HEK293 (cell line): ENCODE results near the gene TANC1.

ENCODE experiments used
- CTCF ChIA-PET: fragments of 350-600 bp; formaldehyde crosslinking; extraction: SDS; loops from one replicate; lab custom pipeline; 2021; ENCODE audit warnings: antibody characterized with exemption; lab: Yijun Ruan, JAX
- POLR2A ChIA-PET: fragments of 300-600 bp; formaldehyde crosslinking; extraction: SDS; loops from one replicate; lab custom pipeline; 2020; ENCODE audit warnings: antibody characterized with exemption, inconsistent platforms; lab: Yijun Ruan, JAX
- H3K27ac ChIP-seq: fragments of 200-500 bp; sonication (Bioruptor generic); 2 replicates; pipeline ENCODE4 v1.5.1; 2014; ENCODE audit warnings: low read depth, low read length, control low read depth, inconsistent platforms; ENCODE audit errors: extremely low read depth
- H3K36me3 ChIP-seq, 2 experiments: fragments of 200-500 bp in 1 of 2; sonication (Bioruptor generic) in 1 of 2; 1 replicate in 1 of 2; 2 replicates in 1 of 2; pipeline ENCODE4 v1.5.1; 2014 to 2017; ENCODE audit warnings: inconsistent platforms in 2 of 2, low read length in 2 of 2; ENCODE audit not compliant: control insufficient read depth in 2 of 2, insufficient read depth in 1 of 2
- H3K4me1 ChIP-seq: fragments of 200-500 bp; sonication (Bioruptor generic); 2 replicates; pipeline ENCODE4 v1.5.1; 2014; ENCODE audit warnings: mild to moderate bottlenecking, low read length, inconsistent platforms; ENCODE audit not compliant: control insufficient read depth, insufficient read depth
- H3K4me3 ChIP-seq: 2 replicates; pipeline ENCODE4 v1.5.1; 2011; ENCODE audit warnings: low read depth, mild to moderate bottlenecking, control low read depth, low read length, moderate library complexity
- H3K9me3 ChIP-seq: fragments of 200-500 bp; sonication (Bioruptor generic); 2 replicates; pipeline ENCODE4 v1.5.1; 2014; ENCODE audit warnings: low read depth, low read length, inconsistent platforms; ENCODE audit not compliant: control insufficient read depth, insufficient read depth
- HOXA7 ChIP-seq: sonication (generic); formaldehyde crosslinking; IDR thresholded peaks from 2 replicates; pipeline ENCODE4 v1.8.1; 2022; ENCODE audit warnings: missing genetic modification reagents, borderline replicate concordance
- KLF7 ChIP-seq: fragments of 450-650 bp; formaldehyde crosslinking; IDR thresholded peaks from 2 replicates; pipeline ENCODE4 v1.5.1; 2016; ENCODE audit warnings: missing biosample characterization, missing genetic modification characterization, borderline replicate concordance
- WT1 ChIP-seq: fragments of 450-650 bp; formaldehyde crosslinking; IDR thresholded peaks from 2 replicates; pipeline ENCODE4 v1.5.1; 2016; ENCODE audit warnings: missing biosample characterization, missing genetic modification characterization
- ZFHX2 ChIP-seq: fragments of 450-650 bp; formaldehyde crosslinking; conservative IDR thresholded peaks from 2 replicates; pipeline ENCODE4 v1.5.1; 2016; ENCODE audit warnings: missing biosample characterization, missing genetic modification characterization
- ZIC2 ChIP-seq: fragments of 450-650 bp; formaldehyde crosslinking; IDR thresholded peaks from 2 replicates; pipeline ENCODE4 v1.5.1; 2016; ENCODE audit warnings: missing biosample characterization, missing genetic modification characterization
- ZNF23 ChIP-seq: fragments of 450-650 bp; formaldehyde crosslinking; IDR thresholded peaks from 2 replicates; pipeline ENCODE4 v1.5.1; 2016; ENCODE audit warnings: missing biosample characterization, missing genetic modification characterization, borderline replicate concordance
- ZNF302 ChIP-seq: fragments of 450-650 bp; formaldehyde crosslinking; IDR thresholded peaks from 2 replicates; pipeline ENCODE4 v1.5.1; 2016; ENCODE audit warnings: missing biosample characterization, missing genetic modification characterization, low read depth
- ZNF549 ChIP-seq: fragments of 450-650 bp; IDR thresholded peaks from 2 replicates; pipeline ENCODE4 v1.5.1; 2018; ENCODE audit warnings: missing biosample characterization, missing genetic modification characterization, mild to moderate bottlenecking, inconsistent platforms, moderate library complexity
- ZNF560 ChIP-seq: fragments of 450-650 bp; formaldehyde crosslinking; IDR thresholded peaks from 2 replicates; pipeline ENCODE4 v1.5.1; 2017; ENCODE audit warnings: missing biosample characterization, missing genetic modification characterization, borderline replicate concordance
- ZNF707 ChIP-seq: fragments of 450-650 bp; formaldehyde crosslinking; IDR thresholded peaks from 2 replicates; pipeline ENCODE4 v1.5.1; 2016; ENCODE audit warnings: missing biosample characterization, missing genetic modification characterization
- ZNF776 ChIP-seq: fragments of 450-650 bp; formaldehyde crosslinking; IDR thresholded peaks from 2 replicates; pipeline ENCODE4 v1.5.0; 2017; ENCODE audit warnings: missing biosample characterization, missing genetic modification characterization, borderline replicate concordance
- ZNF843 ChIP-seq: fragments of 450-650 bp; formaldehyde crosslinking; IDR thresholded peaks from 2 replicates; pipeline ENCODE4 v1.5.1; 2016; ENCODE audit warnings: missing biosample characterization, missing genetic modification characterization
- TF ChIP-seq, protein P1 (sequence below): fragments of 450-650 bp; formaldehyde crosslinking; IDR thresholded peaks from 2 replicates; pipeline ENCODE4 v1.5.0; 2017; ENCODE audit warnings: missing biosample characterization, missing genetic modification characterization, borderline replicate concordance
- TF ChIP-seq, protein P2 (sequence below): fragments of 450-650 bp; formaldehyde crosslinking; IDR thresholded peaks from 2 replicates; pipeline ENCODE4 v1.5.1; 2016; ENCODE audit warnings: missing biosample characterization, missing genetic modification characterization, borderline replicate concordance
- TF ChIP-seq, protein P3 (sequence below): fragments of 450-650 bp; formaldehyde crosslinking; IDR thresholded peaks from 2 replicates; pipeline ENCODE4 v1.5.1; 2016; ENCODE audit warnings: missing biosample characterization, missing genetic modification characterization, low read depth
- TF ChIP-seq, protein P4 (sequence below): fragments of 450-650 bp; formaldehyde crosslinking; IDR thresholded peaks from 2 replicates; pipeline ENCODE4 v1.5.1; 2017; ENCODE audit warnings: missing biosample characterization, missing genetic modification characterization

Gene TANC1

DNA sequence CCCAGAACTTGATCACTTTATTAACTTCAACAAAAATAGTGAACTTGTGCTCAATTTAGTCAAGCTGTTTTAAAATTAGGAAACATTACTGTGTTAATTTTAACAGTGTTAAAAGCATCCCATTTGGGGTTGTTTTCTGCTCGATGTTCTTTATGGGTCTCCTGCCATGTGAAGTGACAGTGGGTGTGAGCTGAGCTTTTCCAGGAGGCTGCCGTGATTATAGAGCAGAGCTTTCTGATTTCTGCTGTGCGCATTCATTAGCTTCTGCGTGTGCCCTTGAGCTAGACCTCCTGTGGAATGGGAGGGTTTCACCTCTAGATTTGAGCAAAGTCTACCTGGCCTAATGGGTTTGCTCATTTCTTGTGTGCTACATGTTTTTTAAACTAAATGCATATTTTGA, 196.6 kb downstream of the TANC1 start:
- TF ChIP-seq ZNF549 (tag by site-specific recombination): no peak
- no peak for TF ChIP-seq ZNF23
- TF ChIP-seq HOXA7 (CRISPR knock-in tag): no peak
- TF ChIP-seq ZNF302 (tag by site-specific recombination): no peak
- no peak for TF ChIP-seq WT1 (tag by site-specific recombination)
- TF ChIP-seq ZNF843 (tag by site-specific recombination): no peak
- TF ChIP-seq, protein P1, sequence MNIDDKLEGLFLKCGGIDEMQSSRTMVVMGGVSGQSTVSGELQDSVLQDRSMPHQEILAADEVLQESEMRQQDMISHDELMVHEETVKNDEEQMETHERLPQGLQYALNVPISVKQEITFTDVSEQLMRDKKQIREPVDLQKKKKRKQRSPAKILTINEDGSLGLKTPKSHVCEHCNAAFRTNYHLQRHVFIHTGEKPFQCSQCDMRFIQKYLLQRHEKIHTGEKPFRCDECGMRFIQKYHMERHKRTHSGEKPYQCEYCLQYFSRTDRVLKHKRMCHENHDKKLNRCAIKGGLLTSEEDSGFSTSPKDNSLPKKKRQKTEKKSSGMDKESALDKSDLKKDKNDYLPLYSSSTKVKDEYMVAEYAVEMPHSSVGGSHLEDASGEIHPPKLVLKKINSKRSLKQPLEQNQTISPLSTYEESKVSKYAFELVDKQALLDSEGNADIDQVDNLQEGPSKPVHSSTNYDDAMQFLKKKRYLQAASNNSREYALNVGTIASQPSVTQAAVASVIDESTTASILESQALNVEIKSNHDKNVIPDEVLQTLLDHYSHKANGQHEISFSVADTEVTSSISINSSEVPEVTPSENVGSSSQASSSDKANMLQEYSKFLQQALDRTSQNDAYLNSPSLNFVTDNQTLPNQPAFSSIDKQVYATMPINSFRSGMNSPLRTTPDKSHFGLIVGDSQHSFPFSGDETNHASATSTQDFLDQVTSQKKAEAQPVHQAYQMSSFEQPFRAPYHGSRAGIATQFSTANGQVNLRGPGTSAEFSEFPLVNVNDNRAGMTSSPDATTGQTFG (tag by site-specific recombination): no peak
- TF ChIP-seq, protein P2, sequence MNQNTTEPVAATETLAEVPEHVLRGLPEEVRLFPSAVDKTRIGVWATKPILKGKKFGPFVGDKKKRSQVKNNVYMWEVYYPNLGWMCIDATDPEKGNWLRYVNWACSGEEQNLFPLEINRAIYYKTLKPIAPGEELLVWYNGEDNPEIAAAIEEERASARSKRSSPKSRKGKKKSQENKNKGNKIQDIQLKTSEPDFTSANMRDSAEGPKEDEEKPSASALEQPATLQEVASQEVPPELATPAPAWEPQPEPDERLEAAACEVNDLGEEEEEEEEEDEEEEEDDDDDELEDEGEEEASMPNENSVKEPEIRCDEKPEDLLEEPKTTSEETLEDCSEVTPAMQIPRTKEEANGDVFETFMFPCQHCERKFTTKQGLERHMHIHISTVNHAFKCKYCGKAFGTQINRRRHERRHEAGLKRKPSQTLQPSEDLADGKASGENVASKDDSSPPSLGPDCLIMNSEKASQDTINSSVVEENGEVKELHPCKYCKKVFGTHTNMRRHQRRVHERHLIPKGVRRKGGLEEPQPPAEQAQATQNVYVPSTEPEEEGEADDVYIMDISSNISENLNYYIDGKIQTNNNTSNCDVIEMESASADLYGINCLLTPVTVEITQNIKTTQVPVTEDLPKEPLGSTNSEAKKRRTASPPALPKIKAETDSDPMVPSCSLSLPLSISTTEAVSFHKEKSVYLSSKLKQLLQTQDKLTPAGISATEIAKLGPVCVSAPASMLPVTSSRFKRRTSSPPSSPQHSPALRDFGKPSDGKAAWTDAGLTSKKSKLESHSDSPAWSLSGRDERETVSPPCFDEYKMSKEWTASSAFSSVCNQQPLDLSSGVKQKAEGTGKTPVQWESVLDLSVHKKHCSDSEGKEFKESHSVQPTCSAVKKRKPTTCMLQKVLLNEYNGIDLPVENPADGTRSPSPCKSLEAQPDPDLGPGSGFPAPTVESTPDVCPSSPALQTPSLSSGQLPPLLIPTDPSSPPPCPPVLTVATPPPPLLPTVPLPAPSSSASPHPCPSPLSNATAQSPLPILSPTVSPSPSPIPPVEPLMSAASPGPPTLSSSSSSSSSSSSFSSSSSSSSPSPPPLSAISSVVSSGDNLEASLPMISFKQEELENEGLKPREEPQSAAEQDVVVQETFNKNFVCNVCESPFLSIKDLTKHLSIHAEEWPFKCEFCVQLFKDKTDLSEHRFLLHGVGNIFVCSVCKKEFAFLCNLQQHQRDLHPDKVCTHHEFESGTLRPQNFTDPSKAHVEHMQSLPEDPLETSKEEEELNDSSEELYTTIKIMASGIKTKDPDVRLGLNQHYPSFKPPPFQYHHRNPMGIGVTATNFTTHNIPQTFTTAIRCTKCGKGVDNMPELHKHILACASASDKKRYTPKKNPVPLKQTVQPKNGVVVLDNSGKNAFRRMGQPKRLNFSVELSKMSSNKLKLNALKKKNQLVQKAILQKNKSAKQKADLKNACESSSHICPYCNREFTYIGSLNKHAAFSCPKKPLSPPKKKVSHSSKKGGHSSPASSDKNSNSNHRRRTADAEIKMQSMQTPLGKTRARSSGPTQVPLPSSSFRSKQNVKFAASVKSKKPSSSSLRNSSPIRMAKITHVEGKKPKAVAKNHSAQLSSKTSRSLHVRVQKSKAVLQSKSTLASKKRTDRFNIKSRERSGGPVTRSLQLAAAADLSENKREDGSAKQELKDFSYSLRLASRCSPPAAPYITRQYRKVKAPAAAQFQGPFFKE (tag by site-specific recombination): no peak
- no peak for TF ChIP-seq ZNF776
- TF ChIP-seq, protein P3, sequence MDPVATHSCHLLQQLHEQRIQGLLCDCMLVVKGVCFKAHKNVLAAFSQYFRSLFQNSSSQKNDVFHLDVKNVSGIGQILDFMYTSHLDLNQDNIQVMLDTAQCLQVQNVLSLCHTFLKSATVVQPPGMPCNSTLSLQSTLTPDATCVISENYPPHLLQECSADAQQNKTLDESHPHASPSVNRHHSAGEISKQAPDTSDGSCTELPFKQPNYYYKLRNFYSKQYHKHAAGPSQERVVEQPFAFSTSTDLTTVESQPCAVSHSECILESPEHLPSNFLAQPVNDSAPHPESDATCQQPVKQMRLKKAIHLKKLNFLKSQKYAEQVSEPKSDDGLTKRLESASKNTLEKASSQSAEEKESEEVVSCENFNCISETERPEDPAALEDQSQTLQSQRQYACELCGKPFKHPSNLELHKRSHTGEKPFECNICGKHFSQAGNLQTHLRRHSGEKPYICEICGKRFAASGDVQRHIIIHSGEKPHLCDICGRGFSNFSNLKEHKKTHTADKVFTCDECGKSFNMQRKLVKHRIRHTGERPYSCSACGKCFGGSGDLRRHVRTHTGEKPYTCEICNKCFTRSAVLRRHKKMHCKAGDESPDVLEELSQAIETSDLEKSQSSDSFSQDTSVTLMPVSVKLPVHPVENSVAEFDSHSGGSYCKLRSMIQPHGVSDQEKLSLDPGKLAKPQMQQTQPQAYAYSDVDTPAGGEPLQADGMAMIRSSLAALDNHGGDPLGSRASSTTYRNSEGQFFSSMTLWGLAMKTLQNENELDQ (tag by site-specific recombination): no peak
- no peak for TF ChIP-seq ZFHX2 (tag by site-specific recombination)
- no peak for TF ChIP-seq ZNF560 (tag by site-specific recombination)
- TF ChIP-seq ZNF707: no peak
- no peak for TF ChIP-seq ZIC2 (tag by site-specific recombination)
- TF ChIP-seq, protein P4, sequence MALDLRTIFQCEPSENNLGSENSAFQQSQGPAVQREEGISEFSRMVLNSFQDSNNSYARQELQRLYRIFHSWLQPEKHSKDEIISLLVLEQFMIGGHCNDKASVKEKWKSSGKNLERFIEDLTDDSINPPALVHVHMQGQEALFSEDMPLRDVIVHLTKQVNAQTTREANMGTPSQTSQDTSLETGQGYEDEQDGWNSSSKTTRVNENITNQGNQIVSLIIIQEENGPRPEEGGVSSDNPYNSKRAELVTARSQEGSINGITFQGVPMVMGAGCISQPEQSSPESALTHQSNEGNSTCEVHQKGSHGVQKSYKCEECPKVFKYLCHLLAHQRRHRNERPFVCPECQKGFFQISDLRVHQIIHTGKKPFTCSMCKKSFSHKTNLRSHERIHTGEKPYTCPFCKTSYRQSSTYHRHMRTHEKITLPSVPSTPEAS (tag by site-specific recombination): no peak
- TF ChIP-seq KLF7 (tag by site-specific recombination): no peak
- TF ChIP-seq, all 188 proteins: peak for 0
- ChIA-PET POLR2A (no interaction called here), CTCF (interaction anchor here (0.7 to 1.4 kb wide), 4 partner anchors 11 to 1139 kb away, joined by 3 read pairs; no protein-coding TSS in a partner anchor)
- Histone ChIP-seq H3K27ac (no peak overlapping the region), H3K9me3 (no peaks in the 10 kb centered on the region), H3K36me3 (peaks cover 4 to 52% of the 10 kb centered on the region in 2 experiments; a peak in 2 of 3 replicates), H3K4me3 (no peak overlapping the region), H3K4me1 (no peaks in the 10 kb centered on the region)
